ENCODE results near the gene ABHD17B.

DNA sequence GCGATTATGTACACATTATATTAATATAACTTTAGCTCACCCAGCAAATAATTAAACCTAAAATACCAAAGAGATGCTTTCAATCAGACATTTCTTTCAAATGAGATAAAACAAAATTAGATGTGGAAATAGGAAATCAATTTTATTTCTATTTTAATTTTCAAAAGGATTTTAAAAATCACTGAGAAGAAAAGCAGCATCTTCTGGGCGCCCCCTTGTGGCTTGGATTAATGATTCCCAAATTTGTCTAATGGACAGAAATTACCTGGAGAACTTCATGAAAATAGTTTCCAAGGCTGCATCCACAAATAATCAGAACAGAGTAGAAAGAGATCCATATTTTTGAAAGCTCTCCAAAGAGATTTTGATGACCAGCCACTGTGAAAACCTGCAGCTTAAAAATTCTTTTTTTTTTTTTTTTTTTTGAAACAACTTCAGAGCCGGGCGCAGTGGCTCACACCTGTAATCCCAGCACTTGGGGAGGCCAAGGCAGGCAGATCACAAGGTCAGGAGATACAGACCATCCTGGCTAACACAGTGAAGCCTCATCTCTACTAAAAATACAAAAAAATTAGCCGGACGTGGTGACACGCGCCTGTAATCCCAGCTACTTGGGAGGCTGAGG is 91.8 kb downstream of the ABHD17B start:
- TF ChIP-seq FOXA1 (IDR thresholded peaks at IDR 0.05): no peak
- TF ChIP-seq CTCF (IDR thresholded peaks at IDR 0.05; ENCODE audit: low read depth, low read length, missing input control): peak; percentile 71
- TF ChIP-seq, protein P1, sequence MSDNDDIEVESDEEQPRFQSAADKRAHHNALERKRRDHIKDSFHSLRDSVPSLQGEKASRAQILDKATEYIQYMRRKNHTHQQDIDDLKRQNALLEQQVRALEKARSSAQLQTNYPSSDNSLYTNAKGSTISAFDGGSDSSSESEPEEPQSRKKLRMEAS (IDR thresholded peaks at IDR 0.05): no peak
